PC-9 (cell line): Measurements from ENCODE around the gene LCN12. TPM values are rescaled to one million over a fixed set of nuclear protein-coding genes. Genes with fewer than 3 reads are reported as not detected.

Source experiments
- BruUV-seq: library from RNA; stranded (reverse); fragments of 400-500 nt; replicated peaks from 2 replicates; lab custom pipeline; 2021; lab: Mats Ljungman, UMichigan
- CTCF ChIA-PET: fragments of 300-600 bp; sonication (Branson Sonifier 250); formaldehyde crosslinking; loops from one replicate; lab custom pipeline; 2022; ENCODE audit warnings: antibody characterized with exemption; lab: Charles Lee
- POLR2A ChIA-PET: fragments of 300-600 bp; sonication (Branson Sonifier 250); formaldehyde crosslinking; loops from one replicate; lab custom pipeline; 2022; ENCODE audit warnings: antibody characterized with exemption; ENCODE audit not compliant: unreplicated experiment; lab: Charles Lee
- DNase-seq, 2 experiments: peaks; one replicate each; pipeline versions ENCODE4 v3.0.0 to v3.0.0-alpha.2; 2015 to 2022; ENCODE audit warnings: mixed read lengths in 1 of 2
- H2AFZ ChIP-seq: fragments of 200-600 bp; sonication (generic); 2 replicates; pipeline ENCODE4 v1.8.1; 2017; ENCODE audit warnings: antibody characterized with exemption
- H3F3A ChIP-seq: fragments of 200-600 bp; sonication (generic); 2 replicates; pipeline ENCODE4 v1.8.1; 2017; ENCODE audit warnings: antibody characterized with exemption, mild to moderate bottlenecking, low read depth; ENCODE audit not compliant: insufficient read depth
- H3K27ac ChIP-seq: fragments of 200-600 bp; sonication (generic); 2 replicates; pipeline ENCODE4 v1.6.1; 2016; ENCODE audit warnings: mixed run types
- H3K27me3 ChIP-seq: fragments of 200-600 bp; sonication (generic); 2 replicates; pipeline ENCODE4 v1.6.1; 2016; ENCODE audit warnings: low read depth, mixed run types; ENCODE audit not compliant: insufficient read depth
- H3K36me3 ChIP-seq: fragments of 200-600 bp; sonication (generic); 2 replicates; pipeline ENCODE4 v1.6.1; 2016; ENCODE audit warnings: low read depth, mixed run types
- H3K4me1 ChIP-seq: fragments of 200-600 bp; sonication (generic); replicated peaks from 2 replicates; pipeline ENCODE4 v1.6.1; 2016; ENCODE audit warnings: mixed run types; ENCODE audit not compliant: insufficient read depth
- H3K4me2 ChIP-seq: fragments of 200-600 bp; sonication (generic); 2 replicates; pipeline ENCODE4 v1.6.1; 2017; ENCODE audit warnings: mixed run types
- H3K4me3 ChIP-seq: fragments of 200-600 bp; sonication (generic); 2 replicates; pipeline ENCODE4 v1.6.1; 2016; ENCODE audit warnings: mixed run types
- H3K79me2 ChIP-seq: fragments of 200-600 bp; sonication (generic); 2 replicates; pipeline ENCODE4 v1.6.1; 2017; ENCODE audit warnings: low read depth, mixed run types
- H3K9me2 ChIP-seq: fragments of 200-600 bp; sonication (generic); 2 replicates; pipeline ENCODE4 v1.8.1; 2017; ENCODE audit warnings: mild to moderate bottlenecking; ENCODE audit not compliant: insufficient read depth
- H3K9me3 ChIP-seq: fragments of 200-600 bp; sonication (generic); 2 replicates; pipeline ENCODE4 v1.8.1; 2016; ENCODE audit warnings: low read depth; ENCODE audit not compliant: insufficient read depth
- H4K20me1 ChIP-seq: fragments of 200-600 bp; sonication (generic); 2 replicates; pipeline ENCODE4 v1.8.1; 2017; ENCODE audit not compliant: insufficient read depth
- CTCF ChIP-seq: fragments of 200-600 bp; sonication (generic); conservative IDR thresholded peaks from 2 replicates; pipeline ENCODE4 v1.6.1; 2017; ENCODE audit warnings: mixed run types, antibody characterized with exemption, mild to moderate bottlenecking, moderate library complexity
- EZH2 ChIP-seq: fragments of 200-600 bp; sonication (generic); IDR thresholded peaks from 2 replicates; pipeline ENCODE4 v1.8.0; 2017; ENCODE audit warnings: antibody characterized with exemption, low read depth
- intact Hi-C: fragments of 100-400 bp; cut with micrococcal nuclease; formaldehyde crosslinking; loops from one replicate; pipeline ENCODE4 v1.10.0; 2022; ENCODE audit not compliant: unreplicated experiment
- total RNA-seq: library from RNA; stranded (reverse); gene quantifications from 2 replicates; pipeline ENCODE4 v1.2.3, GENCODE V29; 2021

The LCN12 gene
- total RNA-seq, 1 experiment from 2014 or later, result 9.3 TPM

- POLR2A ChIA-PET, result no interaction called here
These were observed 38.2 kb upstream of the LCN12 start for GRCh38 chr9:136913701-136914438.

GRCh38 chr9:136915632-136916329 is 36.3 kb upstream of the LCN12 start:
- no TSS peak for BruUV-seq
- Histone ChIP-seq H3K4me2 (no peak overlapping the region), H3K9me3 (no peaks in the 10 kb centered on the region), H2AFZ (no peak overlapping the region), H3K27ac (no peak overlapping the region), H3K36me3 (0 out of 2 replicates have a peak, but pooled peaks cover 7% of the 10 kb centered on the region), H3K4me3 (no peak overlapping the region), H3K9me2 (no peaks in the 10 kb centered on the region), H4K20me1 (no peaks in the 10 kb centered on the region; the same call in 1 of the 2 replicates), H3F3A (no peaks in the 10 kb centered on the region), H3K4me1 (no peaks in the 10 kb centered on the region), H3K79me2 (no peaks in the 10 kb centered on the region), H3K27me3 (no peaks in the 10 kb centered on the region)
- POLR2A ChIA-PET, result no interaction called here
- no peak for DNase-seq
- TF ChIP-seq CTCF (no peak), EZH2 (no peak)
- CTCF ChIA-PET, result interaction anchor here (0.5 kb wide), 1 partner anchor 958 kb away, joined by 3 read pairs; no protein-coding TSS in a partner anchor
- intact Hi-C loops, result no loop called here

More at GRCh38 chr9:136913701-136914438, 38.2 kb upstream of the LCN12 start:
- H3K4me2 ChIP-seq, result no peak overlapping the region
- no peak overlapping the region for H2AFZ ChIP-seq
- H4K20me1 ChIP-seq, result no peaks in the 10 kb centered on the region; the same call in 1 of the 2 replicates
- no peaks in the 10 kb centered on the region for H3F3A ChIP-seq
- CTCF ChIA-PET, result no interaction called here
- no peak for TF ChIP-seq EZH2
- no peak for TF ChIP-seq CTCF
- 0 out of 2 replicates have a peak, but pooled peaks cover 7% of the 10 kb centered on the region for H3K36me3 ChIP-seq
- intact Hi-C loops, result no loop called here
- H3K4me1 ChIP-seq, result no peaks in the 10 kb centered on the region
- no peak overlapping the region for H3K4me3 ChIP-seq
- H3K27ac ChIP-seq, result no peak overlapping the region
- DNase-seq, result no peak
- H3K27me3 ChIP-seq, result no peaks in the 10 kb centered on the region
- BruUV-seq, result no TSS peak
- no peaks in the 10 kb centered on the region for H3K9me2 ChIP-seq
- H3K9me3 ChIP-seq, result no peaks in the 10 kb centered on the region
- no peaks in the 10 kb centered on the region for H3K79me2 ChIP-seq

DNA sequence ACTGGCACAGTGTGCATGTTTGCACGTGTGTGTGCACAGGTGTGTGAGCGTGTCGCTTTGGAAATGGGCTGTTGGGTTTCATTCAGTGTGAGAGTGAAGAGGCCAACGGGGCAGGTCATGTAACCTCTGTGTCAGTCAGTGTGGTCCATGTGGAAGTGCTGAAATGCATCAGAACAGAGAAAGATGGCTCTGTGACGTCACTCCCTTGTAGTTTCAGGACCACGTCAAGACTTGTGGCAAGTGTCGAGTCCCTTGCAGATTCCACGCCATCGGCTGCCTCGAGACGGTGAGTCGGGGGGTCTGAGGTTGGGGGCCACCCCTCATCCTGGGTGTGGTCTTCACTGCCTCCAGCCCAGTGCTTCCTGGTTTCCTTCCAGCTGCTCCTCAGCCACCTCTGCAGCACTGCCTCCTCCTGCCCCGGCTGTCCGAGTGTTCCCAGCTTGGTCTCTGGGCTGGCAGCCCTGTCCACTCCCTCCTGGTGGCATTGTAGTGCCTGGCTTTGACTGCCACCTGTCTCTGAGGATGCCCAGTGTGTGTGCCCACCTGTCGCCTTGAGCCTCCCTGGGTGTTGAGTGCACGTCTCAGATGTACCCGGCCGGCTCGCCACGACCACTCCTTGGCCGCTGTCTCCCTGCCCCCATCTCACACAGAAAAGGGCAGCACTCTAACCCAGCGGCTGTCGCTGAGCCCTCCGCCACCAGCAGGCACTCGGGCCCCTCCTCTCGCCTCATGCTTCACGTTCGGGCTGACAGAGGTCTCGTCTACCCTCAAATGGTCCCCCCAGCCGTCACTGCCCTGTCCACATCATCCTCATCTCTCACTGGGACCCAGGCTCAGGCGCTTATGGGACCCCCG is 35.5 kb upstream of the LCN12 start:
- no peak overlapping the region for H2AFZ ChIP-seq
- no peaks in the 10 kb centered on the region for H3K9me3 ChIP-seq
- intact Hi-C loops, result no loop called here
- no peaks in the 10 kb centered on the region for H3F3A ChIP-seq
- no peak for DNase-seq
- TF ChIP-seq EZH2 (no peak), CTCF (no peak)
- no peaks in the 10 kb centered on the region; the same call in 1 of the 2 replicates for H4K20me1 ChIP-seq
- no peak overlapping the region for H3K4me3 ChIP-seq
- POLR2A ChIA-PET, result no interaction called here
- CTCF ChIA-PET, result no interaction called here
- no TSS peak for BruUV-seq
- H3K36me3 ChIP-seq, result 0 out of 2 replicates have a peak, but pooled peaks cover 7% of the 10 kb centered on the region
- H3K27ac ChIP-seq, result no peak overlapping the region
- no peaks in the 10 kb centered on the region for H3K4me1 ChIP-seq
- H3K79me2 ChIP-seq, result no peaks in the 10 kb centered on the region
- H3K27me3 ChIP-seq, result no peaks in the 10 kb centered on the region
- H3K9me2 ChIP-seq, result no peaks in the 10 kb centered on the region
- no peak overlapping the region for H3K4me2 ChIP-seq
